ENCODE measurements around the gene MRPL14. TPM values are rescaled to one million over a fixed set of nuclear protein-coding genes. Genes with fewer than 3 reads are reported as not detected.

Gene MRPL14
- total RNA-seq, 1 experiment from 2014 or later = 87.6 TPM

GRCh38 chr6:44072959-44073611 is 54.2 kb downstream of the MRPL14 start:
- no peaks in the 10 kb centered on the region for H3K9me3 Mint-ChIP-seq (ENCODE audit: unreplicated experiment)
- peaks cover 4% of the 10 kb centered on the region for H3K27me3 Mint-ChIP-seq (ENCODE audit: insufficient read depth, unreplicated experiment)
- POLR2A ChIA-PET = interaction anchor here (0.6 to 1.3 kb wide), 2 partner anchors 11 to 147 kb away, joined by 3 to 5 read pairs; no protein-coding TSS in a partner anchor
- DNase-seq = peak; percentile 83 to 86
- intact Hi-C loops (cut with micrococcal nuclease; ENCODE audit: unreplicated experiment) = loop anchor here (1.0 to 5.0 kb wide), 3 partner anchors 71 to 216 kb away; no protein-coding TSS in a partner anchor
- Histone ChIP-seq H3K9me3 (no peaks in the 10 kb centered on the region), H3K4me1 (peaks cover 9% of the 10 kb centered on the region), H3K27me3 (replicated peaks; ENCODE audit: control insufficient read depth, insufficient read depth, low read length) (no peaks in the 10 kb centered on the region), H3K4me3 (ENCODE audit: low read depth, low read length) (peak overlapping the region; percentile 38), H3K36me3 (ENCODE audit: control insufficient read depth, insufficient read depth, low read length) (no peaks in the 10 kb centered on the region; the same call in 1 of the 2 replicates)
- H3K27ac Mint-ChIP-seq (ENCODE audit: unreplicated experiment) = peak overlapping the region; percentile 80
- peaks cover 5% of the 10 kb centered on the region for H3K36me3 Mint-ChIP-seq (ENCODE audit: insufficient read depth, unreplicated experiment)
- peak overlapping the region; percentile 86 for H3K4me3 Mint-ChIP-seq (ENCODE audit: unreplicated experiment)
- TF ChIP-seq, protein P1, sequence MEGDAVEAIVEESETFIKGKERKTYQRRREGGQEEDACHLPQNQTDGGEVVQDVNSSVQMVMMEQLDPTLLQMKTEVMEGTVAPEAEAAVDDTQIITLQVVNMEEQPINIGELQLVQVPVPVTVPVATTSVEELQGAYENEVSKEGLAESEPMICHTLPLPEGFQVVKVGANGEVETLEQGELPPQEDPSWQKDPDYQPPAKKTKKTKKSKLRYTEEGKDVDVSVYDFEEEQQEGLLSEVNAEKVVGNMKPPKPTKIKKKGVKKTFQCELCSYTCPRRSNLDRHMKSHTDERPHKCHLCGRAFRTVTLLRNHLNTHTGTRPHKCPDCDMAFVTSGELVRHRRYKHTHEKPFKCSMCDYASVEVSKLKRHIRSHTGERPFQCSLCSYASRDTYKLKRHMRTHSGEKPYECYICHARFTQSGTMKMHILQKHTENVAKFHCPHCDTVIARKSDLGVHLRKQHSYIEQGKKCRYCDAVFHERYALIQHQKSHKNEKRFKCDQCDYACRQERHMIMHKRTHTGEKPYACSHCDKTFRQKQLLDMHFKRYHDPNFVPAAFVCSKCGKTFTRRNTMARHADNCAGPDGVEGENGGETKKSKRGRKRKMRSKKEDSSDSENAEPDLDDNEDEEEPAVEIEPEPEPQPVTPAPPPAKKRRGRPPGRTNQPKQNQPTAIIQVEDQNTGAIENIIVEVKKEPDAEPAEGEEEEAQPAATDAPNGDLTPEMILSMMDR (IDR thresholded peaks at IDR 0.05; ENCODE audit: insufficient read depth in 1 of 2, low read depth in 1 of 2, low read length in 1 of 2, severe bottlenecking in 1 of 2, unreplicated experiment in 1 of 2) = no peak
- CTCF ChIA-PET = interaction anchor here (1.0 to 1.6 kb wide), 4 partner anchors 21 to 217 kb away, joined by 3 to 8 read pairs (median 3); no protein-coding TSS in a partner anchor
- BruUV-seq (replicated peaks) = no TSS peak
- H3K4me1 Mint-ChIP-seq (ENCODE audit: low read depth, unreplicated experiment) = no peaks in the 10 kb centered on the region

GRCh38 chr6:44072452-44072958 is 54.7 kb downstream of the MRPL14 start:
- H3K4me3 ChIP-seq (ENCODE audit: low read depth, low read length) = no peak overlapping the region; the same call in 1 of the 2 replicates
- Mint-ChIP-seq H3K27me3 (ENCODE audit: insufficient read depth, unreplicated experiment) (peaks cover 4% of the 10 kb centered on the region), H3K27ac (ENCODE audit: unreplicated experiment) (peak overlapping the region; percentile 80), H3K4me3 (ENCODE audit: unreplicated experiment) (peak overlapping the region; percentile 86), H3K9me3 (ENCODE audit: unreplicated experiment) (no peaks in the 10 kb centered on the region), H3K4me1 (ENCODE audit: low read depth, unreplicated experiment) (no peaks in the 10 kb centered on the region), H3K36me3 (ENCODE audit: insufficient read depth, unreplicated experiment) (peaks cover 5% of the 10 kb centered on the region)
- intact Hi-C loops (cut with micrococcal nuclease; ENCODE audit: unreplicated experiment) = loop anchor here (5.0 kb wide), 2 partner anchors 160 to 215 kb away; no protein-coding TSS in a partner anchor
- TF ChIP-seq, protein P1 (IDR thresholded peaks at IDR 0.05; ENCODE audit: insufficient read depth in 1 of 2, low read depth in 1 of 2, low read length in 1 of 2, severe bottlenecking in 1 of 2, unreplicated experiment in 1 of 2) = no peak
- H3K36me3 ChIP-seq (ENCODE audit: control insufficient read depth, insufficient read depth, low read length) = no peaks in the 10 kb centered on the region; the same call in 1 of the 2 replicates
- BruUV-seq (replicated peaks) = no TSS peak
- CTCF ChIA-PET = interaction anchor here (1.0 to 1.6 kb wide), 2 partner anchors 146 to 216 kb away, joined by 3 to 8 read pairs; no protein-coding TSS in a partner anchor
- H3K4me1 ChIP-seq = peaks cover 9% of the 10 kb centered on the region
- DNase-seq = no peak
- no peaks in the 10 kb centered on the region for H3K9me3 ChIP-seq
- POLR2A ChIA-PET = interaction anchor here (0.6 to 0.7 kb wide), 2 partner anchors 12 to 303 kb away, joined by 3 to 9 read pairs; partner anchors contain the start of gene VEGFA
- H3K27me3 ChIP-seq (replicated peaks; ENCODE audit: control insufficient read depth, insufficient read depth, low read length) = no peaks in the 10 kb centered on the region

GRCh38 chr6:44071670-44072451 is 55.4 kb downstream of the MRPL14 start:
- Histone ChIP-seq H3K4me3 (ENCODE audit: low read depth, low read length) (no peak overlapping the region), H3K9me3 (no peaks in the 10 kb centered on the region), H3K4me1 (peaks cover 9% of the 10 kb centered on the region), H3K36me3 (ENCODE audit: control insufficient read depth, insufficient read depth, low read length) (no peaks in the 10 kb centered on the region; the same call in 1 of the 2 replicates), H3K27me3 (replicated peaks; ENCODE audit: control insufficient read depth, insufficient read depth, low read length) (no peaks in the 10 kb centered on the region)
- no TSS peak for BruUV-seq (replicated peaks)
- DNase-seq = no peak
- no peaks in the 10 kb centered on the region for H3K4me1 Mint-ChIP-seq (ENCODE audit: low read depth, unreplicated experiment)
- TF ChIP-seq, protein P1 (IDR thresholded peaks at IDR 0.05; ENCODE audit: insufficient read depth in 1 of 2, low read depth in 1 of 2, low read length in 1 of 2, severe bottlenecking in 1 of 2, unreplicated experiment in 1 of 2) = no peak
- H3K27me3 Mint-ChIP-seq (ENCODE audit: insufficient read depth, unreplicated experiment) = peaks cover 4% of the 10 kb centered on the region
- CTCF ChIA-PET = no interaction called here
- H3K4me3 Mint-ChIP-seq (ENCODE audit: unreplicated experiment) = no peak overlapping the region
- POLR2A ChIA-PET = interaction anchor here (0.7 kb wide), 1 partner anchor 302 kb away, joined by 9 read pairs; the partner anchor contains the start of gene VEGFA
- intact Hi-C loops (cut with micrococcal nuclease; ENCODE audit: unreplicated experiment) = loop anchor here (5.0 kb wide), 2 partner anchors 160 to 215 kb away; no protein-coding TSS in a partner anchor
- peaks cover 5% of the 10 kb centered on the region for H3K36me3 Mint-ChIP-seq (ENCODE audit: insufficient read depth, unreplicated experiment)
- H3K9me3 Mint-ChIP-seq (ENCODE audit: unreplicated experiment) = no peaks in the 10 kb centered on the region
- no peak overlapping the region for H3K27ac Mint-ChIP-seq (ENCODE audit: unreplicated experiment)

Data from Caco-2 (cell line).